ENCODE measurements around the gene LARGE1.

LARGE1 gene

DNA sequence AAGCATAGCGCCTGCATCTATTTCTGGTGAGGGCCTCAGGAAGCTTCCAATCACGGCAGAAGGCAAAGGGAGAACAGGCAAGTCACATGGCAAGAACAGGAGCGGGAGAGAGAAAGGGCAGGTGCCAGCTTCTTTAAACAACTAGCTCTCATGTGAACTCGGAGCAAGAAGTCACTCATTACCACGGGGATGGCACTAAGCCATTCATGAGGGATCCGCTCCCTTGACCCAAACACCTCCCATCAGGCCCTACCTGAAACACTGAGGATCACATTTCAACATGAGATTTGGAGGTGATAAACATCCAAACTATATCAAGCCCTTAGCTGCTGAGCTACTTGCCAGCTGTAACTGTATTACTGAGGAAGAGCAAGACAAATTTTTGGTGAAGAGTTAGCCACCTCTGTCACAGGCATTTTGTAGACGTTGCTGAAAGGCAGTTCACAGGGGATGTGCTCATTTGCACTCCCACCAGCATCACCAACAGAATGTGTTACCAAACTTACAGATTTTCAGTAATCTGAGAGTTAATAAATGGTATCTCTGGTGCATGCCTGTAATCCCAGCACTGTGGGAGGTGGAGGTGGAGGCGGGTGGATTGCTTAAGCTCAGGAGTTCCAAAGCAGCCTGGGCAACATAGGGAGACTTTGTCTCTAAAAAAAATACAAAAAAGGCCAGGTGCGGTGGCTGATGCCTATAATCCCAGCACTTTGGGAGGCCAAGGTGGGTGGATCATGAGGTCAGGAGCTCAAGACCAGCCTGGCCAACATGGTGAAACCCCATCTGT is 398.2 kb downstream of the LARGE1 start:
- TF ChIP-seq, protein P1, sequence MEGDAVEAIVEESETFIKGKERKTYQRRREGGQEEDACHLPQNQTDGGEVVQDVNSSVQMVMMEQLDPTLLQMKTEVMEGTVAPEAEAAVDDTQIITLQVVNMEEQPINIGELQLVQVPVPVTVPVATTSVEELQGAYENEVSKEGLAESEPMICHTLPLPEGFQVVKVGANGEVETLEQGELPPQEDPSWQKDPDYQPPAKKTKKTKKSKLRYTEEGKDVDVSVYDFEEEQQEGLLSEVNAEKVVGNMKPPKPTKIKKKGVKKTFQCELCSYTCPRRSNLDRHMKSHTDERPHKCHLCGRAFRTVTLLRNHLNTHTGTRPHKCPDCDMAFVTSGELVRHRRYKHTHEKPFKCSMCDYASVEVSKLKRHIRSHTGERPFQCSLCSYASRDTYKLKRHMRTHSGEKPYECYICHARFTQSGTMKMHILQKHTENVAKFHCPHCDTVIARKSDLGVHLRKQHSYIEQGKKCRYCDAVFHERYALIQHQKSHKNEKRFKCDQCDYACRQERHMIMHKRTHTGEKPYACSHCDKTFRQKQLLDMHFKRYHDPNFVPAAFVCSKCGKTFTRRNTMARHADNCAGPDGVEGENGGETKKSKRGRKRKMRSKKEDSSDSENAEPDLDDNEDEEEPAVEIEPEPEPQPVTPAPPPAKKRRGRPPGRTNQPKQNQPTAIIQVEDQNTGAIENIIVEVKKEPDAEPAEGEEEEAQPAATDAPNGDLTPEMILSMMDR (IDR thresholded peaks at IDR 0.05; ENCODE audit: low read depth, low read length): no peak
- H3K4me3 ChIP-seq (ENCODE audit: low read depth, low read length): no peak overlapping the region

DNA sequence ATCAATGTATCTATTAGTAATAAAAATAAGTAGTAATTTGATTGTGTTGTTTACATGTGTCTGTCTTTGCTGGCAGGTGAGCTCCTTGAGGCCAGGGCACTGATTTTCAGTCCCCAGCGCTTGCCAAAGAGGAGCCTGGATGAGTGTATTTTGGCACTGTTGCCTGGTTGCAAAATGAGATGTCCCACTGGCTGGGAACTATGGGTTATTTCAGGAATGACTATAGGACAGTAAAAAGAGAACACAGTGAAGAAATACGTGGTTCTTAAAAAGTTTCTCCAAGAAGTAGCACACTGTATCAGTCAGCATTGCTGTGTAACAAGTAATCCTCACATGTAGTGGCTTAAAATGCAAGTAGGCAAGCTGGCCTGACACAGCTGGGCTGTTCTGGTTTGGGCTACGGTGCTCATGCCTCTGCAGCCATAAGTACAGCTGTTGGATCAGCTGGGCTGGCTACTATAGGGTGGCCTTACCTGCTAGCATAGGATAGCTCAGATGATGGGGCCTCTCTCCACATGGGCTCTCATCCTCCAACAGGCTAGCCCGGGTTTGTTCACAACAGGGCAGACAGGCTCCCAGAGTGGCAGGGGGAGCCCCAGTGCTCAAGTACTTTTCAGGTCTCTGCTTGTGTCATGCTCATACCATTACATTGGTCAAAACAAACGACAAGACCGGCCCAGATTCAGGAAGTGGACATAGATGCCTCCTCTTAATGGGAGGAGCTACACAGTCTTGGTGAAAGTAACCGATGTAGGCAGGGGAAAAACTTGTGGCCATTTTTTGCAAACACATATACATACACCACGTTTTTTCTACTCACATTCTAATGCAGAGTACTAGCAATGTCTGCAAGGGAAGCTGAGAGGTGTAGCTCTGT is 399.1 kb downstream of the LARGE1 start:
- H3K4me3 ChIP-seq (ENCODE audit: low read depth, low read length): no peak overlapping the region
- TF ChIP-seq, protein P1 (IDR thresholded peaks at IDR 0.05; ENCODE audit: low read depth, low read length): no peak

DNA sequence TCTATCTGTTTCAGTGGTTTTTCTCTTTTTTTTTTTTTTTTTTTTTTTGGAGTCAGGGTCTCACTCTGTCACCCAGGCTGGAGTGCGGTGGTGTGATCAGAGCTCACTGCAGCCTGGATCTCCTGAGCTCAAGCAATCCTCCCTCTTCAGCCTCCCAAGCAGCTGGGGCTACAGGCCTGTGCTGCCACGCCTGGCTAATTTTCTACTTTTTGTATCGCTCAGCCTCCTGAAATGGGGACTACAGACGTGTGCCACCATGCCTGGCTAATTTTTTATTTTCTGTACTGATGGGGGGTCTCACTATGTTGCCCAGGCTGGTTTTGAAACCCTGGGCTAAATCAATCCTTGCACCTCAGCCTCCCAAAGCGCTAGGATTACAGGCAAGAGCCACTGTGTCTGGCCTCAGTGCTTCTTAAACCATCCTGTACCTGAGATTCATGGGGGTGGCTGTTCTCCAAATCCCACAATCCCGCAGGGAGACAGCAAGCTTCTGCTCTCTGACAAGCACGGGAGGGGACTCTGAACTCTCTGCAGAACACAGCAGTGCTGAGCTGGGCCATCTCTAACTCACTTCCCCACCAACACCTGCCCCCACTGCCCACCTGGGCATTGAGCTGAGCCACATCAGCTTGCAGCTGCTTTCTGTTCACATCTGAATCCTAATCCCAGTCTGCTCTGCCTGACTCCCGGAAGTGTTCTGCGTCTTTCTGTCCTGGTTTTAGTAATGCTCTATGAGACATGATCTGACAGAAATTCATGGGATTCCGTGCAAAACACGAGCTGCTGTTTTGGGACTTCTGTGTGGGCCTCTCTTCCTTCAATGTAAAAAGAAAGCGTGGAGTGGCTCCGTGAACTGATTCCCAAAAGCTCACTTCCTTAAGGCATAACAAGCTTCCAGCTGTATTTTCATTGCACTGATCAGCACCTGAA is 400.0 kb downstream of the LARGE1 start:
- TF ChIP-seq, protein P1 (IDR thresholded peaks at IDR 0.05; ENCODE audit: low read depth, low read length): no peak
- no peak overlapping the region for H3K4me3 ChIP-seq (ENCODE audit: low read depth, low read length)

DNA sequence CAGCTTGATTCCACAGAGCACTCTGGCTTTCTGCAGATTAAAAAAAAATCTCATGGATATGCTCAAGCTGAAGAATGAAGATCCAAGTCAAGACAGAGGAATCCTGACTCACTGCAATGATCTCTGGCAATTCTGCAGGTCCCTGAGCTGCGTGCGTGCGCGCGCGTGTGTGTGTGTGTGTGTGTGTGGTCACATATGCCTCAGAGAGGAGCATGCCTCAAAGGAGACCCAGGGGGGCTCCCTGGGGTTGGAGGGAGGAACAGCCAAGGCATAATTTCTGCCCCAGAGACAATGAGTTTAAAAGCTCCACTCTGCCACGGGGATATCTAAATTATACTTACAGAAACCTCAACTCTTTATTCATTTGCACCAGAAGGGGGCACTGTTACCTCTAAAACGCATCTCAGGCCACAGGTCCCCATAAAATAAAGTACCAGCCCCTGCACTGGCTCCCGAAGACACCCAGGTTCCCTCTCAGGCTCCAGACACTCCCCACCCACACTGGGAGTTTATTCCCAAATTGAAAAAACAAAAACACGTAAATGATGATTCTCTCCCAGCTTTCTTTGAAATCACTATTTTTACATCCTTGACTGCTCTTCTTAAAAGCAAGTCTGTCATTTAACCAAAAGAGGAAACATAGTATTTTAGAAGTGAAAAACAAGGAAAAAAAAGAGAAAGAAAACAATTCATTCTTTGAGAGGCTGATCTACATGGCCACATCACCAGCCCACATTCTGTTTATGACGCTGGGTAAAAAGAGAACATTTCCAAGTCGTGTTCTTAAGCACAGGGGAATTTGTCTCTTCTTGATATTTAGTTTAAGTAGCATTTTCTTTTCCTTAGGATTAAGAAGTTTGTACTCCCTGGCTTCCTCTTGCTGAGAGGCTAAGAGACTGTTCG is 401.0 kb downstream of the LARGE1 start:
- TF ChIP-seq, protein P1 (IDR thresholded peaks at IDR 0.05; ENCODE audit: low read depth, low read length): peak; percentile 46
- no peak overlapping the region for H3K4me3 ChIP-seq (ENCODE audit: low read depth, low read length)

DNA sequence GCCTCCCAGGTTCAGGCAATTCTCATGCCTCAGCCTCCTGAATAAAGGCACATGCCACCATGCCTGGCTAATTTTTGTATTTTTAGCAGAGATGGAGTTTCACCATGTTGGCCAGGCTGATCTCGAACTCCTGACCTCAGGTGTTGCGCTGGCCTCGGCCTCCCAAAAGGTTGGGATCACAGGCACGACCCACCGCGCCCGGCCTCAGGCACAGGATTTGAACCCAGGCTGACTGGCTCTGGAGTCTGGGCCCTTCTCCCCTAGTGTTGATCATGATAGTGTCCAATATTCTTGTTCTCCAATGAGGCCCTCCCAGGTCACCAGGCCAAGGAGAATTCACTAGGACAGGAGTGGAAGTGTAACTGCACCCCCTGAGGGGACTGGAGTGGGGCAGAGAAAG is 401.9 kb downstream of the LARGE1 start:
- H3K4me3 ChIP-seq (ENCODE audit: low read depth, low read length): no peak overlapping the region
- TF ChIP-seq, protein P1 (IDR thresholded peaks at IDR 0.05; ENCODE audit: low read depth, low read length): no peak

DNA sequence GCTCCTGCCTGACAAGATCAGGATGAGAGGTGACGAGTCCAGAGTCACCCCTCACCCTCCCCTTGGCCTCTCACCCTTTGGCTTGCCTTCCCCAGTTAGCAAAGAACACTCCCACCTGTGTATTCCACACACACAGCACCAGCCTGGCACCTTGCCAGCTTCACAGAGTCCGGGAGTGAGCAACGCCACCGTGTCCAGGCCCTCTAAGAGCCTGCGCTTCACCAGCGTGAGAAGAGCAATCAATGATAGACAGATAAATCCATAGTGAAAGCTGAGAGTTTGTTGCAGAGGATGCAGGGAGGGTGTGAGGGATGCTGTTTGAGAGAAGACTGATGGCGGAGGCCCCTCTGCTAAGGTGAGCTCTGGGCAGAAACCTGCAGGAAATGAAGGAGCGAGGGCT is 404.5 kb downstream of the LARGE1 start:
- TF ChIP-seq, protein P1 (IDR thresholded peaks at IDR 0.05; ENCODE audit: low read depth, low read length): no peak
- H3K4me3 ChIP-seq (ENCODE audit: low read depth, low read length): no peak overlapping the region
